ENCODE results near the gene GSX1. TPM values are rescaled to one million over a fixed set of nuclear protein-coding genes. Genes with fewer than 3 reads are reported as not detected.

GSX1 gene
- total and polyA plus RNA-seq, 2 donors (not counting 3 experiments of a cell fraction or from before 2014, with no cell fraction given): not detected

DNA sequence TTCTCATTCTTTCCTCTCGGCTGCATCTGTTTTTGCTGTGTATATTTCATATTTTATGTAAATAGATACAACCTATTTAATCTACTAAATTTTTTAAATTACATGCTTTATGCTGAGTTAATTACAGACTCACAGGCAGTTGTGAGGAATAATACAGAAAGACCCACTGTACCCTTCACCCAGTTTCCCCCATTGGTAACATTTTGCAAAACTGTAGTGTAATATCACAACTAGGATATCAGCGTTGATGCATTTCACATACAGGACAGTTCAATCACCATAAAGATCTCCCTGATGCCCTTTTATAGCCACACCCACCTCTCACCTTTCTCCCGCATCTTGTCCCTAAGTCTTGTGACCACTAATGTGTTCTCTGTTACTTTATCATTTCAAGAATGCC lies 43.5 kb downstream of the GSX1 start:
- dilution Hi-C loops (cut with MboI; ENCODE audit: extremely low pct_ligation_motif_present, low sequenced_read_pairs): loop anchor here (25.0 kb wide), 1 partner anchor 298 kb away; no protein-coding TSS in a partner anchor

GRCh38 chr13:27839809-27840467 lies 47.7 kb downstream of the GSX1 start:
- POLR2A ChIA-PET: no interaction called here
- DNase-seq (ENCODE audit: low read depth, low spot score): no peak
- FAIRE-seq: no peak

More for the DNA sequence above, 43.5 kb downstream of the GSX1 start:
- Histone ChIP-seq H3K4me2 (ENCODE audit: insufficient read depth, low read length) (no peak overlapping the region), H3K27me3 (ENCODE audit: control insufficient read depth in 2 of 2, insufficient read depth in 2 of 2, low read length in 2 of 2) (peaks cover 1 to 5% of the 10 kb centered on the region in 2 experiments), H4K20me1 (replicated peaks; ENCODE audit: control insufficient read depth, extremely low read depth, insufficient read depth, low read length) (no peaks in the 10 kb centered on the region), H3K79me2 (ENCODE audit: control insufficient read depth, insufficient read depth, low read length) (no peaks in the 10 kb centered on the region), H3K9me1 (replicated peaks; ENCODE audit: control insufficient read depth, extremely low read depth, insufficient read depth, low read length) (no peaks in the 10 kb centered on the region), H3K4me3 (replicated peaks in 1 of 3; ENCODE audit: insufficient read depth in 1 of 3, low read depth in 1 of 3, low read length in 3 of 3) (no peak overlapping the region), H3K9me3 (replicated peaks; ENCODE audit: control insufficient read depth, insufficient read depth, low read length) (no peaks in the 10 kb centered on the region), H3K9ac (replicated peaks; ENCODE audit: extremely low read depth, insufficient read depth, low read length) (no peak overlapping the region), H2AFZ (ENCODE audit: low read depth, low read length) (no peak overlapping the region), H3K36me3 (ENCODE audit: control insufficient read depth in 2 of 2, extremely low read depth in 1 of 2, insufficient read depth in 2 of 2, low read length in 2 of 2) (no peaks in the 10 kb centered on the region), H3K27ac (ENCODE audit: insufficient read depth, low read depth, low read length) (no peak overlapping the region), H3K4me1 (ENCODE audit: control insufficient read depth, extremely low read depth, insufficient read depth, low read length) (no peaks in the 10 kb centered on the region)
- BruUV-seq (replicated peaks): no TSS peak
- TF ChIP-seq POLR2AphosphoS5 (IDR thresholded peaks at IDR 0.05; ENCODE audit: insufficient read depth, low read depth, low read length): no peak
- CTCF ChIA-PET: interaction anchor here (2.0 kb wide), 1 partner anchor 9 kb away, joined by 10 read pairs; no protein-coding TSS in a partner anchor
- intact Hi-C loops (cut with micrococcal nuclease): no loop called here
- POLR2A ChIA-PET: no interaction called here
- FAIRE-seq: no peak
- DNase-seq (ENCODE audit: low read depth, low spot score): no peak

More at GRCh38 chr13:27839809-27840467, 47.7 kb downstream of the GSX1 start:
- Histone ChIP-seq H2AFZ (ENCODE audit: low read depth, low read length) (no peak overlapping the region), H4K20me1 (replicated peaks; ENCODE audit: control insufficient read depth, extremely low read depth, insufficient read depth, low read length) (no peaks in the 10 kb centered on the region), H3K4me3 (replicated peaks in 1 of 3; ENCODE audit: insufficient read depth in 1 of 3, low read depth in 1 of 3, low read length in 3 of 3) (no peak overlapping the region), H3K79me2 (ENCODE audit: control insufficient read depth, insufficient read depth, low read length) (no peaks in the 10 kb centered on the region), H3K9me3 (replicated peaks; ENCODE audit: control insufficient read depth, insufficient read depth, low read length) (no peaks in the 10 kb centered on the region), H3K36me3 (ENCODE audit: control insufficient read depth in 2 of 2, extremely low read depth in 1 of 2, insufficient read depth in 2 of 2, low read length in 2 of 2) (no peaks in the 10 kb centered on the region), H3K27me3 (ENCODE audit: control insufficient read depth in 2 of 2, insufficient read depth in 2 of 2, low read length in 2 of 2) (peaks cover 0 to 2% of the 10 kb centered on the region in 2 experiments), H3K9me1 (replicated peaks; ENCODE audit: control insufficient read depth, extremely low read depth, insufficient read depth, low read length) (no peaks in the 10 kb centered on the region), H3K4me1 (ENCODE audit: control insufficient read depth, extremely low read depth, insufficient read depth, low read length) (no peaks in the 10 kb centered on the region), H3K4me2 (ENCODE audit: insufficient read depth, low read length) (no peak overlapping the region), H3K9ac (replicated peaks; ENCODE audit: extremely low read depth, insufficient read depth, low read length) (no peak overlapping the region), H3K27ac (ENCODE audit: insufficient read depth, low read depth, low read length) (no peak overlapping the region)
- dilution Hi-C loops (cut with MboI; ENCODE audit: extremely low pct_ligation_motif_present, low sequenced_read_pairs) (loop anchor here (25.0 kb wide), 1 partner anchor 303 kb away; no protein-coding TSS in a partner anchor), intact Hi-C loops (cut with micrococcal nuclease) (no loop called here)
- TF ChIP-seq MYC (IDR thresholded peaks at IDR 0.05; ENCODE audit: low read depth, low read length): no peak
- TF ChIP-seq FOS (IDR thresholded peaks at IDR 0.05; ENCODE audit: borderline replicate concordance, insufficient read depth, low read length): no peak
- TF ChIP-seq CTCF (IDR thresholded peaks at IDR 0.05; ENCODE audit: extremely low read depth in 1 of 2, insufficient read depth in 1 of 2, low read depth in 1 of 2, low read length in 2 of 2): no peak
- TF ChIP-seq EZH2 (IDR thresholded peaks at IDR 0.05; ENCODE audit: borderline replicate concordance, low read depth, low read length, severe bottlenecking): no peak
- no peak for TF ChIP-seq POLR2A (IDR thresholded peaks at IDR 0.05; ENCODE audit: low read depth, low read length)
- CTCF ChIA-PET: no interaction called here
- BruUV-seq (replicated peaks): no TSS peak

All from endothelial cell of umbilical vein (primary cell).